K562 (cell line): ENCODE measurements around the gene SCN7A.

Source experiments
- CBX3 ChIP-seq, 2 experiments: IDR thresholded peaks; 1 replicate in 1 of 2; 2 replicates in 1 of 2; pipeline ENCODE4 v1.6.1; 2012; ENCODE audit warnings: inconsistent platforms in 2 of 2, low read length in 2 of 2, borderline replicate concordance in 1 of 2, control low read depth in 1 of 2
- CTCF ChIP-seq, 3 experiments: IDR thresholded peaks in 2 of 3; conservative IDR thresholded peaks in 1 of 3; 2 replicates each; pipeline ENCODE4 v1.5.1; 2011 to 2012; ENCODE audit warnings: low read length in 3 of 3, mild to moderate bottlenecking in 3 of 3, control low read depth in 2 of 3, improper control_type of control experiment in 1 of 3, inconsistent platforms in 1 of 3, low read depth in 1 of 3, mixed read lengths in 1 of 3, moderate library complexity in 1 of 3; ENCODE audit not compliant: insufficient read depth in 2 of 3
- E2F6 ChIP-seq, 2 experiments: IDR thresholded peaks; 2 replicates each; pipeline ENCODE4 v1.6.1; 2011; ENCODE audit warnings: borderline replicate concordance in 1 of 2, control low read depth in 1 of 2, low read depth in 1 of 2, low read length in 1 of 2, mild to moderate bottlenecking in 1 of 2, mixed read lengths in 1 of 2, moderate library complexity in 1 of 2; ENCODE audit not compliant: insufficient read depth in 1 of 2, insufficient read length in 1 of 2, poor library complexity in 1 of 2, severe bottlenecking in 1 of 2; ENCODE audit errors: extremely low read depth in 1 of 2
- MLX ChIP-seq, 2 experiments: fragments of 450-650 bp in 1 of 2; sonication (generic) in 1 of 2; formaldehyde crosslinking; conservative IDR thresholded peaks; 2 replicates each; pipeline versions ENCODE4 v1.4.0 to v1.8.1; 2020 to 2022; ENCODE audit warnings: mild to moderate bottlenecking in 1 of 2, missing genetic modification reagents in 1 of 2
- POLR2A ChIP-seq: fragments of 450-650 bp; conservative IDR thresholded peaks from 2 replicates; pipeline ENCODE4 v1.6.1; 2016
- POLR2AphosphoS5 ChIP-seq: IDR thresholded peaks from 2 replicates; pipeline ENCODE4 v1.6.1; 2011; ENCODE audit warnings: mild to moderate bottlenecking, low read depth, low read length, moderate library complexity; ENCODE audit not compliant: control insufficient read depth, insufficient read depth
- ZBTB40 ChIP-seq, 2 experiments: fragments of 450-650 bp in 1 of 2; sonication (generic) in 1 of 2; formaldehyde crosslinking in 1 of 2; IDR thresholded peaks; 2 replicates each; pipeline versions ENCODE4 v1.7.1 to v1.9.0; 2016 to 2022; ENCODE audit warnings: inconsistent platforms in 1 of 2, mild to moderate bottlenecking in 1 of 2, missing genetic modification reagents in 1 of 2
- ZHX1 ChIP-seq: fragments of 150-350 bp; conservative IDR thresholded peaks from 2 replicates; pipeline ENCODE4 v1.6.1; 2014; ENCODE audit warnings: low read length
- ZNF274 ChIP-seq: IDR thresholded peaks from 2 replicates; pipeline ENCODE4 v1.6.1; 2011; ENCODE audit warnings: low read depth, mild to moderate bottlenecking, low read length, moderate library complexity, borderline replicate concordance

- no peak for TF ChIP-seq MLX (CRISPR knock-in tag; conservative IDR thresholded peaks at IDR 0.05)
- TF ChIP-seq ZNF274 = no peak
- peak; percentile 36 to 40 (median 36); a peak in 5 of 6 replicates for TF ChIP-seq CTCF (IDR thresholded peaks at IDR 0.05 in 2 of 3, conservative IDR thresholded peaks at IDR 0.05 in 1 of 3; ENCODE audit: insufficient read depth in 2 of 3, low read depth in 1 of 3, low read length in 3 of 3)
- peak; percentile 68 to 74 for TF ChIP-seq E2F6 (IDR thresholded peaks at IDR 0.05; ENCODE audit: borderline replicate concordance in 1 of 2, extremely low read depth in 1 of 2, insufficient read depth in 1 of 2, insufficient read length in 1 of 2, low read depth in 1 of 2, low read length in 1 of 2, poor library complexity in 1 of 2, severe bottlenecking in 1 of 2)
- no peak for TF ChIP-seq ZHX1
- peak; percentile 60 for TF ChIP-seq ZBTB40 (IDR thresholded peaks at IDR 0.05)
- no peak for TF ChIP-seq ZBTB40 (CRISPR knock-in tag; IDR thresholded peaks at IDR 0.05)
- peak in 1 of 2 experiments; percentile 80; a peak in 1 of 3 replicates for TF ChIP-seq CBX3 (IDR thresholded peaks at IDR 0.05; ENCODE audit: borderline replicate concordance in 1 of 2, low read length in 2 of 2)
- TF ChIP-seq POLR2AphosphoS5 = peak; percentile 50; the same call in 1 of the 2 replicates
- TF ChIP-seq POLR2A = peak; percentile 78
Measured at GRCh38 chr2:166375736-166376487, 118.1 kb downstream of the SCN7A start, which contains the start of gene SCN9A.
